Measurements from ENCODE around the gene KATNB1.

Gene KATNB1

GRCh38 chr16:57760357-57761160 lies 25.0 kb downstream of the KATNB1 start:
- no peak for DNase-seq

GRCh38 chr16:57761301-57761700 lies 25.7 kb downstream of the KATNB1 start:
- H3K36me3 ChIP-seq, result peaks cover 0 to 82% (median 41%) of the 10 kb centered on the region in 3 donors
- no peak for TF ChIP-seq CTCF (IDR thresholded peaks at IDR 0.05)
- H3K9me3 ChIP-seq, result no peaks in the 10 kb centered on the region
- DNase-seq, result no peak
- H3K4me3 ChIP-seq, result no peak overlapping the region
- H3K27ac ChIP-seq, result no peak overlapping the region
- H3K4me1 ChIP-seq, result peaks cover 0 to 7% (median 3%) of the 10 kb centered on the region in 4 donors
- H3K27me3 ChIP-seq, result no peaks in the 10 kb centered on the region
- intact Hi-C loops (cut with DNase I; ENCODE audit: low total_unique reads), result no loop called here

More at GRCh38 chr16:57760357-57761160, 25.0 kb downstream of the KATNB1 start:
- no peak overlapping the region for H3K4me3 ChIP-seq
- TF ChIP-seq CTCF (IDR thresholded peaks at IDR 0.05), result no peak
- peaks cover 0 to 7% (median 3%) of the 10 kb centered on the region in 4 donors for H3K4me1 ChIP-seq
- no peaks in the 10 kb centered on the region for H3K27me3 ChIP-seq
- peaks cover 0 to 82% (median 38%) of the 10 kb centered on the region in 3 donors for H3K36me3 ChIP-seq
- no peak overlapping the region for H3K27ac ChIP-seq
- no peaks in the 10 kb centered on the region for H3K9me3 ChIP-seq
- intact Hi-C loops (cut with DNase I; ENCODE audit: low total_unique reads), result no loop called here

- H3K36me3 ChIP-seq, result peaks cover 0 to 84% (median 47%) of the 10 kb centered on the region in 3 donors
- no peaks in the 10 kb centered on the region for H3K9me3 ChIP-seq
- H3K4me3 ChIP-seq, result no peak overlapping the region
- no peaks in the 10 kb centered on the region for H3K27me3 ChIP-seq
- DNase-seq, result no peak
- no peak for TF ChIP-seq CTCF (IDR thresholded peaks at IDR 0.05)
- H3K4me1 ChIP-seq, result peaks cover 0 to 7% (median 3%) of the 10 kb centered on the region in 4 donors
- intact Hi-C loops (cut with DNase I; ENCODE audit: low total_unique reads), result no loop called here
- no peak overlapping the region for H3K27ac ChIP-seq
Measured at GRCh38 chr16:57761957-57762356, 26.4 kb downstream of the KATNB1 start.

- Histone ChIP-seq H3K9me3 (no peaks in the 10 kb centered on the region), H3K27me3 (no peaks in the 10 kb centered on the region), H3K4me3 (no peak overlapping the region), H3K36me3 (peaks cover 0 to 85% (median 53%) of the 10 kb centered on the region in 3 donors), H3K27ac (no peak overlapping the region), H3K4me1 (peaks cover 0 to 7% (median under 1%) of the 10 kb centered on the region in 4 donors)
- DNase-seq, result no peak
- no peak for TF ChIP-seq CTCF (IDR thresholded peaks at IDR 0.05)
- intact Hi-C loops (cut with DNase I; ENCODE audit: low total_unique reads), result no loop called here
Measured at GRCh38 chr16:57762365-57763040, 26.9 kb downstream of the KATNB1 start.

GRCh38 chr16:57763285-57764005 lies 27.9 kb downstream of the KATNB1 start:
- intact Hi-C loops (cut with DNase I; ENCODE audit: low total_unique reads), result no loop called here
- peaks cover 0 to 7% (median 0%) of the 10 kb centered on the region in 4 donors for H3K4me1 ChIP-seq
- peaks cover 0 to 85% (median 59%) of the 10 kb centered on the region in 3 donors for H3K36me3 ChIP-seq
- H3K27me3 ChIP-seq, result no peaks in the 10 kb centered on the region
- no peak for TF ChIP-seq CTCF (IDR thresholded peaks at IDR 0.05)
- H3K4me3 ChIP-seq, result no peak overlapping the region
- DNase-seq, result no peak
- no peak overlapping the region for H3K27ac ChIP-seq
- H3K9me3 ChIP-seq, result no peaks in the 10 kb centered on the region

Data from tibial artery (tissue), 4 donors.